Skeletal muscle satellite cell (primary cell): ENCODE data around the gene PPM1F.
A peak's percentile ranks its signal among the peaks of the same experiment; 100 is the strongest.
"Not testable (repeated sequence)": the region's sequence is repeated elsewhere in the genome, so short reads cannot be mapped to it uniquely, and the experiment has no call there.

Experiments used
- H3K27me3 ChIP-seq: 2 replicates; pipeline ENCODE4 v1.7.0; 2013; ENCODE audit warnings: low read length; ENCODE audit not compliant: control insufficient read depth, insufficient read depth
- H3K36me3 ChIP-seq: 2 replicates; pipeline ENCODE4 v1.7.0; 2013; ENCODE audit warnings: mild to moderate bottlenecking, control low read depth, low read length; ENCODE audit not compliant: insufficient read depth
- H3K4me1 ChIP-seq: 2 replicates; pipeline ENCODE4 v1.7.0; 2013; ENCODE audit warnings: low read length; ENCODE audit not compliant: control insufficient read depth, insufficient read depth
- H3K4me2 ChIP-seq: 2 replicates; pipeline ENCODE4 v1.7.0; 2013; ENCODE audit warnings: mild to moderate bottlenecking, low read length
- H3K4me3 ChIP-seq: 2 replicates; pipeline ENCODE4 v1.7.0; 2013; ENCODE audit warnings: low read length
- H3K9ac ChIP-seq: 2 replicates; pipeline ENCODE4 v1.7.0; 2013; ENCODE audit warnings: mild to moderate bottlenecking, low read depth, low read length, moderate library complexity
- H3K9me3 ChIP-seq: replicated peaks from 2 replicates; pipeline ENCODE4 v1.7.0; 2013; ENCODE audit warnings: mild to moderate bottlenecking, control low read depth, low read length

The PPM1F gene

DNA sequence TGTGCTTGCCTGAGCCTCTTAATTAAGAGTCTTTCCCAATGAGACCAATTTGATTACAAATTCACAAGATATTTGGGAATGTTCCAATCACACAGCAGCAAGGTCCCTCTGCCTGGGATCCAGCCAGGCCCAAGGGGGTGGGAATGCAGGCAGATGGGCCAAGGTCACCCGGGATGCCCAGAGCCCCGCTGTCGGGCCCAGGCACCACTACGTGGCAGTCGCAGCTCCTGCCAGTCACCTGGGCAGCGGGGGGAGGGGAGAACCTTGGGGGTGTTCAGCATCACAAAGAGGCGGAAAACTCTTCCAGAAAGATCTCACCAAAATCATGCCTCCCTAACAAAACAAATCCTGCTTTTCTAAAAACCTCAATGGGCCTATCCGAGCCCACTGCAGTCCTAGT, 30.9 kb downstream of the PPM1F start:
- Histone ChIP-seq H3K9me3 (no peaks in the 10 kb centered on the region), H3K9ac (no peak overlapping the region), H3K36me3 (peaks cover 15% of the 10 kb centered on the region), H3K4me3 (no peak overlapping the region), H3K4me1 (peaks cover 6% of the 10 kb centered on the region), H3K4me2 (no peak overlapping the region), H3K27me3 (no peaks in the 10 kb centered on the region)

GRCh38 chr22:21921184-21921721, 31.4 kb downstream of the PPM1F start:
- Histone ChIP-seq H3K4me3 (no peak overlapping the region), H3K4me1 (peaks cover 6% of the 10 kb centered on the region), H3K9ac (no peak overlapping the region), H3K36me3 (peaks cover 11% of the 10 kb centered on the region), H3K9me3 (no peaks in the 10 kb centered on the region), H3K27me3 (no peaks in the 10 kb centered on the region), H3K4me2 (no peak overlapping the region)

- no peaks in the 10 kb centered on the region for H3K27me3 ChIP-seq
- no peak overlapping the region for H3K9ac ChIP-seq
- H3K4me3 ChIP-seq, result no peak overlapping the region
- no peaks in the 10 kb centered on the region for H3K9me3 ChIP-seq
- peaks cover 6% of the 10 kb centered on the region for H3K4me1 ChIP-seq
- no peak overlapping the region for H3K4me2 ChIP-seq
- peaks cover 8% of the 10 kb centered on the region for H3K36me3 ChIP-seq
Measured at GRCh38 chr22:21920341-21921183, 32.1 kb downstream of the PPM1F start.

GRCh38 chr22:21919526-21920307, 32.9 kb downstream of the PPM1F start:
- H3K9ac ChIP-seq, result no peak overlapping the region
- peaks cover 3% of the 10 kb centered on the region for H3K36me3 ChIP-seq
- no peak overlapping the region for H3K4me3 ChIP-seq
- H3K4me1 ChIP-seq, result peaks cover 6% of the 10 kb centered on the region
- no peaks in the 10 kb centered on the region for H3K9me3 ChIP-seq
- no peak overlapping the region for H3K4me2 ChIP-seq
- no peaks in the 10 kb centered on the region for H3K27me3 ChIP-seq

GRCh38 chr22:21918466-21919185, 34.0 kb downstream of the PPM1F start:
- Histone ChIP-seq H3K9ac (no peak overlapping the region), H3K4me3 (no peak overlapping the region), H3K27me3 (no peaks in the 10 kb centered on the region), H3K4me1 (peaks cover 6% of the 10 kb centered on the region), H3K4me2 (no peak overlapping the region), H3K9me3 (no peaks in the 10 kb centered on the region), H3K36me3 (no peaks in the 10 kb centered on the region)

- no peaks in the 10 kb centered on the region for H3K36me3 ChIP-seq
- no peak overlapping the region for H3K4me2 ChIP-seq
- no peak overlapping the region for H3K9ac ChIP-seq
- no peaks in the 10 kb centered on the region for H3K9me3 ChIP-seq
- no peaks in the 10 kb centered on the region for H3K27me3 ChIP-seq
- peaks cover 6% of the 10 kb centered on the region for H3K4me1 ChIP-seq
- H3K4me3 ChIP-seq, result no peak overlapping the region
Measured at GRCh38 chr22:21917959-21918261, 34.7 kb downstream of the PPM1F start.

GRCh38 chr22:21917181-21917958, 35.3 kb downstream of the PPM1F start:
- Histone ChIP-seq H3K27me3 (no peaks in the 10 kb centered on the region), H3K4me2 (peak overlapping the region; percentile 21), H3K36me3 (no peaks in the 10 kb centered on the region), H3K9ac (no peak overlapping the region), H3K4me3 (no peak overlapping the region), H3K9me3 (no peaks in the 10 kb centered on the region), H3K4me1 (peaks cover 6% of the 10 kb centered on the region)

GRCh38 chr22:21916309-21916918, 36.2 kb downstream of the PPM1F start:
- Histone ChIP-seq H3K9me3 (no peaks in the 10 kb centered on the region), H3K4me3 (no peak overlapping the region), H3K36me3 (no peaks in the 10 kb centered on the region), H3K27me3 (no peaks in the 10 kb centered on the region), H3K4me2 (no peak overlapping the region), H3K4me1 (peaks cover 6% of the 10 kb centered on the region), H3K9ac (no peak overlapping the region)

- H3K4me1 ChIP-seq, result peaks cover 6% of the 10 kb centered on the region
- no peak overlapping the region for H3K4me3 ChIP-seq
- H3K4me2 ChIP-seq, result no peak overlapping the region
- no peak overlapping the region for H3K9ac ChIP-seq
- H3K9me3 ChIP-seq, result no peaks in the 10 kb centered on the region
- no peaks in the 10 kb centered on the region for H3K36me3 ChIP-seq
- no peaks in the 10 kb centered on the region for H3K27me3 ChIP-seq
Measured at GRCh38 chr22:21915624-21916308, 36.9 kb downstream of the PPM1F start.

GRCh38 chr22:21914033-21914642, 38.5 kb downstream of the PPM1F start:
- H3K9ac ChIP-seq, H3K4me2 ChIP-seq, H3K27me3 ChIP-seq, H3K9me3 ChIP-seq, H3K36me3 ChIP-seq, H3K4me1 ChIP-seq, H3K4me3 ChIP-seq: not testable (repeated sequence)
